GM21737 (cell line): ENCODE measurements around the gene LCK.
"Not testable (repeated sequence)": the region's sequence is repeated elsewhere in the genome, so short reads cannot be mapped to it uniquely, and the experiment has no call there.

Experiments
- ATAC-seq: cut with Tn5 transposase; IDR thresholded peaks from one replicate; pipeline ENCODE4 v1.9.1; 2021; ENCODE audit warnings: mild to moderate bottlenecking, moderate library complexity; ENCODE audit not compliant: unreplicated experiment

Gene LCK

GRCh38 chr1:32272557-32273390, 21.7 kb downstream of the LCK start:
- ATAC-seq: no peak

DNA sequence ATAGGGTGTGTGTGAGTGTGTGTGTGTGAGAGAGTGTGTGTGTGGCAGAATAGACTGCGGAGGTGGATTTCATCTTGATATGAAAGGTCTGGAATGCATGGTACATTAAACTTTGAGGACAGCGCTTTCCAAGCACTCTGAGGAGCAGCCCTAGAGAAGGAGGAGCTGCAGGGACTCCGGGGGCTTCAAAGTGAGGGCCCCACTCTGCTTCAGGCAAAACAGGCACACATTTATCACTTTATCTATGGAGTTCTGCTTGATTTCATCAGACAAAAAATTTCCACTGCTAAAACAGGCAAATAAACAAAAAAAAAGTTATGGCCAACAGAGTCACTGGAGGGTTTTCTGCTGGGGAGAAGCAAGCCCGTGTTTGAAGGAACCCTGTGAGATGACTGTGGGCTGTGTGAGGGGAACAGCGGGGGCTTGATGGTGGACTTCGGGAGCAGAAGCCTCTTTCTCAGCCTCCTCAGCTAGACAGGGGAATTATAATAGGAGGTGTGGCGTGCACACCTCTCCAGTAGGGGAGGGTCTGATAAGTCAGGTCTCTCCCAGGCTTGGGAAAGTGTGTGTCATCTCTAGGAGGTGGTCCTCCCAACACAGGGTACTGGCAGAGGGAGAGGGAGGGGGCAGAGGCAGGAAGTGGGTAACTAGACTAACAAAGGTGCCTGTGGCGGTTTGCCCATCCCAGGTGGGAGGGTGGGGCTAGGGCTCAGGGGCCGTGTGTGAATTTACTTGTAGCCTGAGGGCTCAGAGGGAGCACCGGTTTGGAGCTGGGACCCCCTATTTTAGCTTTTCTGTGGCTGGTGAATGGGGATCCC, 22.5 kb downstream of the LCK start:
- no peak for ATAC-seq

GRCh38 chr1:32274646-32275340, 23.7 kb downstream of the LCK start:
- ATAC-seq: no peak

GRCh38 chr1:32275424-32275823, 24.4 kb downstream of the LCK start:
- no peak for ATAC-seq

DNA sequence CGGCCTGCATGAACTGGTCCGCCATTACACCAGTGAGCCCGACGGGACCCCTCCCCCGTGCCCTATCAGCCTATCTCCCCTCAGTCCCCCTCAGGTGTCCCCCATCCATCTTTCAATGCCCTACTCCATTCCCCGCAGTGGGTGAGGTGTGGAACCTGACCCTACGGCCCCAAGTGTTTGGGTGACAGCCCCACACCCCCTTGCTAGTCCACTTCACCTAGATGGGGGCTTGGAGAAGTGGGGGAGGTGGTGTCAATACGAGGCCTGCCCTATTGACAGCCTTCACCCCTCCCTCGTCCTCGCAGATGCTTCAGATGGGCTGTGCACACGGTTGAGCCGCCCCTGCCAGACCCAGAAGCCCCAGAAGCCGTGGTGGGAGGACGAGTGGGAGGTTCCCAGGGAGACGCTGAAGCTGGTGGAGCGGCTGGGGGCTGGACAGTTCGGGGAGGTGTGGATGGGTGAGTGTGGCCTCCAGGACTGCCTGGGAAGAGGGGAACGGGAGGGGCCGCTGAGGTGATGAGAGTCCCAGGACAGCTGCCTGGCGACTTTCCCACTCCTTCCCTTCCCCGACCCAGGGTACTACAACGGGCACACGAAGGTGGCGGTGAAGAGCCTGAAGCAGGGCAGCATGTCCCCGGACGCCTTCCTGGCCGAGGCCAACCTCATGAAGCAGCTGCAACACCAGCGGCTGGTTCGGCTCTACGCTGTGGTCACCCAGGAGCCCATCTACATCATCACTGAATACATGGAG, 25.1 kb downstream of the LCK start:
- ATAC-seq: no peak

GRCh38 chr1:32284777-32285176, 33.7 kb downstream of the LCK start:
- ATAC-seq: not testable (repeated sequence)

GRCh38 chr1:32285658-32286057, 34.6 kb downstream of the LCK start:
- no peak for ATAC-seq

- no peak for ATAC-seq
Measured at GRCh38 chr1:32286763-32287162, 35.7 kb downstream of the LCK start.

DNA sequence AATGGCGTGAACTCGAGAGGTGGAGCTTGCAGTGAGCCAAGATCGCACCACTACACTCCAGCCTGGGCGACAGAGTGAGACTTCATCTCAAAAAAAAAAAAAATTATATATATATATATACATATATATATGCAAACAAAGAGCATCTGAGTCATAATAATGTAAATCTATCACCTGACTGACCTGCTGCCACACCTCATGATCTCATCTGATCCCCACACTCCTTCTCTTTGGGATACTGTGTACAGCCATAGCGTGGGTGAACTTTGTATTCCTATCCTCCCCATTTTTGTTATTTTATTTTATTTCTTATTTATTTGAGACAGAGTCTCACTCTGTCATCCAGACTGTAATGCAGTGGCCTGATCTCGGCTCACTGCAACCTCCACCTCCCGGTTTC, 38.2 kb downstream of the LCK start:
- ATAC-seq: no peak

GRCh38 chr1:32291145-32291707, 40.2 kb downstream of the LCK start:
- ATAC-seq: no peak

DNA sequence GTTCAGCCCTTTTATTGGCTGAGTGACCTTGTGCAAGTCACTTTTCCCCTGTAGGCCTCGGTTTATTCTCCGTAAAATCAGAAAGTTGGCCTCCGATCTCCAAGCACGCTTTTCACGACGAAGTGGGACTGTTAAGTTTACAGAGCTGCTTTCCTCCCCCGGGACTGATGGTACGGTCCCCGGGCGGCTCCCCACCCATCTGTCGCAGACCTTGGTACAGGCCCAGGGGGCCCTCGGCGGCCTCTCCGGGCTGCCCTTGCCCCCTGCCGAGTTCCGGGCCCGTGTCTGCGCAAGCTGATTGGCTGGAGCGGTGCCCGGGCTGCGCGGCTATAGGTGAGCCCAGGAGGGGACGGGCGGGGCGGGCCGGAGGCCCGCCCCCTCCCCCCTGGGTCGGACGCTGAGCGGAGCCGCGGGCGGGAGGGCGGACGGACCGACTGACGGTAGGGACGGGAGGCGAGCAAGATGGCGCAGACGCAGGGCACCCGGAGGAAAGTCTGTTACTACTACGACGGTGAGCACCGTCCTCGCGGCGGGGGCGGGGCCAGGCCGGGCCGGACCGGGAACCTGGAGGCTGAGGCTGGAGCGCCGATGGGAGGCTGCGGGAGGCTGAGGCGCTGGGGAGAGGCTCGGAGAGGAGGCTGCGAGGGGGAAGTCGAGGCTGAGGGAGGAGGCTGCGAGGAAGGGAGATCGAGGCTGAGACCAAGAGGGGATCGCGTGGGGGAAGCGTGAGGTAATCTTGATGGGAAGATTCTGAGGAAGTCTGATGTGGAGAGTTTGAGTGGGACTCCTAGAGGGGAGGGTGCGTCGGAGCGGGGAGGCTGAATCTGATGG, 40.9 kb downstream of the LCK start, which contains the start of gene HDAC1:
Gene HDAC1 (plus strand): TSS at position 376 of the 831 bp plus-strand sequence. CDS start 87 bp downstream, at position 463.
- ATAC-seq: peak; percentile 97

GRCh38 chr1:32298211-32298610, 47.1 kb downstream of the LCK start:
- ATAC-seq: not testable (repeated sequence)

DNA sequence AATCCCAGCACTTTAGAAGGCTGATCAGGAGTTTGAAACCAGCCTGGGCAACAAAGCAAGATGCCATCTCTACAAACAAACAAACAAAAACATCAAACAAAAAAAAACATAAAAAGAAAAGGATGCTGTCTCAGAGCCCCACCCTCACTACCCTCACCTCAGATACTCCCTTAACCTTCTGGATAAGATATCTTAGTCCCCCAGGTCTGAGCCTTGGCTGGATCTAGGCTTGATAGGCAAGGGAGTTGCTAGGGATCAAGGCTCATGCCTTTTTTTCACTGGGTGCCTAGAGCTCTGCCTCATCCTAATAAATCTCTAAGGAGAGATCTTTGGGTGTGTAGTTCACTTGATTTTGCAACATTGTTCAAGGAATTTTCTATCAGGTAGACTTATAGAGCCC, 48.3 kb downstream of the LCK start:
- ATAC-seq: no peak

DNA sequence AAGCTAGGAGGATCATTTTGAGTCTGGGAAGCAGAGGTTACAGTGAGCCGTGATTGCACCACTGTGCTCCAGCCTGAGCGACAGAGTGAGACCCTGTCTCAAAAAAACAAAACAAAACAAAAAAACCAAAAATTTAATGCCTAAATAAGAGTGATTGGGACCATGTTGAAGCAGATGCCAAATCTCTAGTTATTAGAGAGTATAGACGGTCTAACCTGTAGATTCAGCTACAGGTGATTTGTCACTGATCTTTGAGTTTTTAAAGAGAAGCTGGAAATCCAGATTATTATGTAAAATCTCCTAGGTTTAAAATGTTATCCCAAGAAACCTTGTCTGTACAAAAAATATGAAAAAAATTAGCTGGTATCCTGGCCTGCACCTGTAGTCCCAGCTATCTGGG, 52.3 kb downstream of the LCK start:
- ATAC-seq: no peak

GRCh38 chr1:32303997-32304622, 53.0 kb downstream of the LCK start:
- no peak for ATAC-seq

DNA sequence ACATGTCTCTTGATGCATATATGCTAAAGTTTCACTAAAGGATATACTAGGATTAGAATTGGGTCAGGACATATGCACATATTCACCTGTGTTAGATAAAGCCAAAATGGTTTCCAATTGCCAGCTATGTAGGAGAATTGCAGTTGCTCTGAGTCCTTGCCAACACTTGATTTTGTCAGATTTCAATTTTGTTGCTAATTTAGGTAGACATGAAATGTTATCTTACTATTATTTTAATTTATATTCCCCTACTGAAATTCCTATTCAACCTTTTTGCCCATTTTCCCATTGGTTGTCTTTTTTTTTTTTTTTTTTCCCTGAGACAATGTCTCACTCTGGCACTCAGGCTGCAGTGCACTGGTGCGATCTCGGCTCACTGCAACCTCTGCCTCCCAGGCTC, 54.2 kb downstream of the LCK start:
- no peak for ATAC-seq

- no peak for ATAC-seq
Measured at GRCh38 chr1:32307324-32307723, 56.3 kb downstream of the LCK start.

- no peak for ATAC-seq
Measured at GRCh38 chr1:32309960-32310359, 58.9 kb downstream of the LCK start.
